ENCODE data around the gene LY9.
"Not testable (repeated sequence)": the region's sequence is repeated elsewhere in the genome, so short reads cannot be mapped to it uniquely, and the experiment has no call there.

LY9 gene

DNA sequence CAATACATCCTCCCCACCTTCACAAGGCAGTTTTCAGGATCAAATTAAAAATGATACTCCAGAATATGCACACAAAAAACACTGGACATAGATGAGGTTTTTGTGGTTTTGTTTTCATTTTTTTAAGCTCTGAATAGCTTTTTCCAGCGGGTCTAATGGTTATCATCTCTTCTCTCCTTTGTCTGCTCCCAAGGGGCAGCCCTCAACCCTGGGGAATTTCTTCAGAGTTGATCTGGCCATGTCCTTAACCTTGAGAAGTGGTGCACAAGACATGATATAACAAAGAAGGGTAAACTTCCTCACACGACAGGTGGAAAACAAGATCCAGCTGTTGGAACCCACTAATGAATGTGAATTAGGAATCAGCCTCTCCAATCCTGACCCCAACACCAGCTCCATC, 68.2 kb downstream of the LY9 start:
- no peak for DNase-seq (ENCODE audit: low read depth in 1 of 2, low spot score in 1 of 2)

DNA sequence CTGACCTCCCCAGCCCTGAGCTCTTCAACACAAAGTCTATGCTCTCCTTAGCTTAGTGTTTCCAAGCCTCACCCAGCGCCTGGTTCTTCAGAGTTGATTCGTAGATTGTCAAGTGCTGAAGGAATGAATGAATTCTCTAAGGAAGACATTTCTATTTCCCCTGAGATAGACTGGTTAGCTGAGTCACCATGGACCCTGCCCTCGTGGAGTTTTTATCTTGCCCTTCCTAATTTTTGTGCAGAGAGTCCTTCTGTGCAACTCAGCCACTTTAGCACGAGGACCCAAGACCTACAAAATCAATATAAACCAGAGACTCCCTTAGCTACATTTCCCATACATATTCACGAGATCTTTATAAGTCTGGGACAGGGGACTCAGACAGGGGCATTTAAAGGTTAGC, 69.4 kb downstream of the LY9 start:
- no peak for DNase-seq (ENCODE audit: low read depth in 1 of 2, low spot score in 1 of 2)

DNA sequence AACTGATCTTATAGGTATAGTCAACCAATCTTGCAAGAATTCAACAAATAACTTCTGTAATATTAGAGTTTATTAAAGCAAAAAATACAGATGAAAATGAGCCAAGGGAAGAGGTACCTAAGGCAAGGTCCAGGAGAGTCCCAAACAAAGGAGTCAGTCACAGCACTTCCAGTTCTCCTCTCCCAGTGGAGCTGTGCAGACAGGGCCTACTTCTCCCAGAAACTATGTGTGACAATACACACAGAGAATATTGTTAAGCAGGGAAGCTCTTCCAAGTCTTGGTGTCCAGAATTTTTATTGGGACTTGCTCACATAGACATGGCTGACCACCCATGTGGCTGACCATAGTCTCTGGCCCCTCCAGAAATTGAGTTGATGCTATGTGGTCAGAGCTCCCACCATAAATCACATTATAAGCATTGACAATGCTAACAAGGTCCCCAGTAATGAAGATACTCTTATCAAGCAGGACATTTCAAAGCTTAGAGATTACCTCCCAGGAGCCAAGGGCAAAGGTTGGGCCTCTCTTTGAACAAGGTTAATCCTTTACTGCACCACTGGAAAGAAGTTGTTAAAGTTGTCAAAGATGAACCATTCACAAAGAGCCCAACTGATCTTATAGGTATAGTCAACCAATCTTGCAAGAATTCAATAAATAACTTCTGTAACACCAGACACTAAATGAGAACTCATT, 70.2 kb downstream of the LY9 start:
- no peak for DNase-seq (ENCODE audit: low read depth in 1 of 2, low spot score in 1 of 2)

DNA sequence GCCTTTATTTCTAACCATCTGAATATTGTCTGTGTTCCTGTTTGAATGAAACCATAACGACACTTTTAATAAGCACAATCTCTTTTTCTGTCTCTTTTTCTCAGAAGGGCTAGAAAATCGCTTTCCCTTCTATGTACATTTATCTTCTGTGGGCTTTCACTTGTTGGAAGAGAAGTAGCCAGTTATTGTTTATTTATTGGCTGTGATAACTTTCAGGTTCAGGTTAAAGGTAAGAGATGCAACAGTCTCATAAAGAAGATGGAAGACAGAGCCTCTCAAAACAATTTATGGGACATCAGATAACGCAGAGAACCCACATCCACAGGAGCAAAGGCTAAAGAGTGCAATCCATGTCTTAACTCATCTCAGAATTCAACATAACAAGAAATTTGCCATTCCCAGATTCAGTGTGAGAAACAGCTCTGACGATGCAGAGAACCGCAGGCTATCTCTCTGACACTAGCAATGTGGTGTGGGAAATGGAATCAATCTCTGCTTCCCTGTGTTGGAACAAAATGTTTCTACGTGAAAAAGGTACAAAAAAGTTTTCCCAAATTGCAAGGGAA, 70.8 kb downstream of the LY9 start:
- DNase-seq (ENCODE audit: low read depth in 1 of 2, low spot score in 1 of 2) = no peak

DNA sequence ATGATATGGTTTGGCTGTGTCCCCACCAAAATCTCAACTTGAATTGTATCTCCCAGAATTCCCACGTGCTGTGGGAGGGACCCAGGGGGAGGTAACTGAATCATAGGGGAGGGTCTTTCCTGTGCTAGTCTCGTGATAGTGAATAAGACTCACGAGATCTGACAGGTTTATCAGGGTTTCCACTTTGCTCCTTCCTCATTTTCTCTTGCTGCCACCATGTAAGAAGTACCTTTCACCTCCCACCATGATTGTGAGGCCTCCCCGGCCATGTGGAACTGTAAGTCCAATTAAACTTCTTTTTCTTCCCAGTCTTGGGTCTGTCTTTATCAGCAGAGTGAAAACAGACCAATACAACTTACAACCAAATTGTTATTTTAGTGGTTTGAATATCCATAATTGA, 71.7 kb downstream of the LY9 start:
- not testable (repeated sequence) for DNase-seq (ENCODE audit: low read depth in 1 of 2, low spot score in 1 of 2)

DNA sequence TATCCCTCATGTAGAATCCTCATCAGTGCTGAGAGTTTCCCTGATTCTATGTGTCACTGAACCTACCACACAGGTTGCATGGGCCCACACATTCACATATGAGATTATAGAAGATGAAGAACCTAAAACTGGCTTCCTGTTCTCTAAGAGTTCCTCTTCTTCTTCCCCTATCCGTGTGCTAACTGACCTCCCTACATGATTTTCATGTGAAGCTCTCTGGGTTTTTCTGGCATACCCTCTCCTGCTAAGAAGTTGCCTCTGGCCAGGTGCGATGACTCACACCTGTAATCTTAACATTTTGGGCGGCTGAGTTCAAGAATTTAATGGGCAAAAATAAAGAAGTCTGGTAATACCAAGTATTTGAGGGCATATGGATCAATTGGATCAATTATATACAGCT, 72.2 kb downstream of the LY9 start:
- DNase-seq (ENCODE audit: low read depth in 1 of 2, low spot score in 1 of 2) = no peak

DNA sequence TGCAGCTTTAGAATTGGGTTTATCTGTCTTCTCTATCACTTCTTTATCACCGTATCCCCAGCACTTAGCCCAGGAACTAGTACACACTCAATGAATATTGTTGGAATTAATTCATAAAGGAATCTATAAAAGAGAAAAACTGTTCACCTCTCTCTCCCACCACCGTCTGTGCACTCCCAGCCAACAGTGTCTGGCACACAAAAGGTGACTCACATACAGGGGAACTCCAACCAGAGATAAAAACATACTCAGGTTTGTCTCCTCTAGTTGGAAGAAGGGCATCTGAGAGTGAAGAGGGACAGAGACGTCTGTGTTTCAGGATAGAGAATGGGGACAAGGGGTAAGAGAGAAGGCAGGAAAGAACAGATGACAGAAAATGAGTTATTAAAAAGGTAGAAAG, 79.0 kb downstream of the LY9 start:
- DNase-seq (ENCODE audit: low read depth in 1 of 2, low spot score in 1 of 2) = no peak

DNA sequence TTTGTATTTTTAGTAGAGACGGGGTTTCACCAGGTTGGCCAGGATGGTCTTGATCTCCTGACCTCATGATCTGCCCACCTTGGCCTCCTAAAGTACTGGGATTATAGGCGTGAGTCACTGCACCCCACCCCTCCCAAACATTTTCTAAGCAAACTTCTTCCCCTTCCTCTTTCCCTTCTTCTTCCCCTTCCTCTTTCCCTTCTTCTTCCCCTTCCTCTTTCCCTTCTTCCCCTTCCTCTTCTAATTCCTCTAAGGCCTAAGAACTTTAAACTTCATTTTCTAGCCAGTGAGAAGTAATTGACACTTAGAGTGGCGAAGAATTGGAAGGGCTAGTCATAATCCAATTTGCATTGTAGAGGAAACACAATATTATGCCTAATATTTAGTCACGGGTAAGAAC, 79.6 kb downstream of the LY9 start:
- not testable (repeated sequence) for DNase-seq (ENCODE audit: low read depth in 1 of 2, low spot score in 1 of 2)

DNA sequence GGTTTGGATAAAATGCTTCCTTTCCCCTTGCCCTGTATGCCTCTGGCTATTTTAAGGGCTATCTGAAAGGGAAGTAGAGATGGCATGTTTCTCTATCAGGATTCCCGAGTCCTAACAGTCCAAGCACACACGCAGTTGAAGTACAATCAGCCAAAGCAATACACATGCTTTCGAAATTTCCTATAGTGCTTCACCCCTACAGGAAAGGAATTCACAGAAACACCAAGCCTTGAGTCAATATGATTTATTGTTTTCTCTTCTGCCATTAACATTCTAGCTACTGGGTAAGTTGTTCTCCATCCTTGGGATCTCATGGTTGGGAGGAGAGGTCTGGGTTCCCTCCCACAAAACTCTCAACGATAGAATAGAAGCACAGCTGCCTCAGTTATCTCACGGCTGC, 80.3 kb downstream of the LY9 start:
- DNase-seq (ENCODE audit: low read depth in 1 of 2, low spot score in 1 of 2) = no peak

DNA sequence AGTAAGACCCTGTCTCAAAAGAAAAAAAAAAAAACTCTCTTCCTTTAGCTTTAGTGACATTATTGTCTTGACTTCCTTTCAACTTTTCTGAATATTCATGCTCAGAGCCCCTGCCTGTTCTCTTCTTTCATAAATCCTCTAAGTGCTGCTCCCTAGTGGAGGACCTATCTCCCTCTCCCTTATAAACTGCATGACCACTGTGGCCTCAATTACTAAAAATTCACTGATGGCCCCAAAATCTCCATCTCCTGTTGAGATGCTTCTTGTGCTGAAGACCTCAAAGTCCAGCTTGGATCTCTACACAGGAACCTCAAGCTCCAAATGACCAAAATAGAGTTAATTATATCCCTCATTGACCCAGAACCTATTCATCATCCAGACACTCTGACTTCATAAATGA, 81.2 kb downstream of the LY9 start:
- DNase-seq (ENCODE audit: low read depth in 1 of 2, low spot score in 1 of 2) = no peak

Measured in activated T-helper 1 cell treated with anti-CD3 and anti-CD28 coated beads, Interleukin-2, amount 50 U/mL, for 16 hours (primary cell).